ENCODE data around the gene FGF19.
A peak's percentile ranks its signal among the peaks of the same experiment; 100 is the strongest.

The FGF19 gene

DNA sequence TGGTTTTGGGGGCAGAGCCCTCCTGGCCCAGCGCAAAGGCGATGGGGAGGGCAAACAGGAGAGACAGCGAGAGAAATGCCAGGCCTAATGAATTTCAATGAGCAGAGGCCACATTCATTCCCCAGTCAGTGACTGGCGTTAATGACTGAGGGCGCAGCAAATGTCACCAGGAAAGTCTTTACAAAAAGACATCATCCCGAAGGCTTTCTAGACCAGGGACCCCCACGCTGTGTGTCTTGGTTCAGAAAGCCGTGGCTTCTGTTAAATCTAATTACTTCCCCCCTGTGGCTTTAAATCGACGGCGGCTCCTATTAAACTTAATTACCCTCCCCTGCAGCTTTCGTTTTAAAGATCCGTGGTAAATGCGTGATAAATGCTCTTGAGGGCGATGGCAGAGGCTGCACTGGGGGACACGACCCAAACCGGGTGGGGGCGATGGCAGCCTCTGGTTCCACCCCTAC, 1.6 kb upstream of the FGF19 start:
- peaks cover 66% of the 10 kb centered on the region for H3K27me3 ChIP-seq (ENCODE audit: control insufficient read depth, insufficient read depth, low read length, poor library complexity, severe bottlenecking)
- no peak overlapping the region for H3K4me3 ChIP-seq (ENCODE audit: insufficient read depth, low read depth, low read length)
- H3K27ac ChIP-seq (ENCODE audit: insufficient read depth, low read depth, low read length, poor library complexity, severe bottlenecking): peak overlapping the region; percentile 44
- H3K4me1 ChIP-seq (ENCODE audit: control insufficient read depth, insufficient read depth, low read length): peaks cover 28% of the 10 kb centered on the region
- 7 to 8% methylated on average over 16 to 18 of the region's 18 CpGs for WGBS, 2 experiments
- no peaks in the 10 kb centered on the region for H3K9me3 ChIP-seq (ENCODE audit: control insufficient read depth, low read length)
- no peaks in the 10 kb centered on the region for H3K36me3 ChIP-seq (ENCODE audit: control insufficient read depth, insufficient read depth, low read length)

DNA sequence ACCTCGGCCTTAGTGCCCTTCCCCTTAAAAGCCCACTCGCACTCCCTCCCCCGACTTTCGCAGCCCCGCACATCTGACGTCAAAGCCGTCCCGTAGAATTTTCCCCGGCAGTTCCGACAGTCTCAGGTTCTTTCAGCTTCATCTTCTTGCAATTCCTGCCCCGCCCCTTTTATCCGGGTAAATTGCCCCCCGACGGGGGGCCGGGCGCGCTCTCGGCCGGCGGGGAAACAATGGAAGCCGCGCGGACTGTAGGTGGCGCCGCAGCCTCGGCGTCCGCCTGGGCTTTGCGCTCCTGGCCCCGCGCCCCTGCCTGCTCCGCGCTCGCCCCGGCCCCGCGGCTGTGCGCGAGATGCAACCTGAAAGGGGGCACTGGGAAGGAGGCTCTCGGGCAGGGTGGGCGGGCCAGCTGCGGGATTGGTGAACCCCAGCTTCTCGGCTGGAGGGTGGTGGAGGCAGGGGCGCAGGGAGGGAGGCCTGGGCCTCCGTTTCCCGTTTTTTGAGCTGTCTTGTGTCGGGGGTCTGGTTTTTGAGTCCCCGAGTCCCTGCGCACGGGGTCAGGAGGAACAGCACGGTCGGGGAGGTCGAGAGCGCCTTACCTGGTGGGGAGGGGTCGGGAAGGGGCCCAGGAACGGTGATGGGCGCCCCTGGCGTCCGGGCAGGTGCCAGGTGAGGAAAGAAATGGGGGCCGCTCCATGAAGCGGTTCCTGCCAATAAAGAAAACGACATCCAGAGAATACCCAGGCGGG, 859 bp upstream of the FGF19 start:
- H3K9me3 ChIP-seq (ENCODE audit: control insufficient read depth, low read length): no peaks in the 10 kb centered on the region
- peaks cover 28% of the 10 kb centered on the region for H3K4me1 ChIP-seq (ENCODE audit: control insufficient read depth, insufficient read depth, low read length)
- peak overlapping the region; percentile 44 for H3K27ac ChIP-seq (ENCODE audit: insufficient read depth, low read depth, low read length, poor library complexity, severe bottlenecking)
- peak overlapping the region; percentile 38 for H3K4me3 ChIP-seq (ENCODE audit: insufficient read depth, low read depth, low read length)
- H3K27me3 ChIP-seq (ENCODE audit: control insufficient read depth, insufficient read depth, low read length, poor library complexity, severe bottlenecking): peaks cover 68% of the 10 kb centered on the region
- 2% methylated on average over 63 of the region's 63 CpGs for WGBS, 2 experiments
- H3K36me3 ChIP-seq (ENCODE audit: control insufficient read depth, insufficient read depth, low read length): no peaks in the 10 kb centered on the region

DNA sequence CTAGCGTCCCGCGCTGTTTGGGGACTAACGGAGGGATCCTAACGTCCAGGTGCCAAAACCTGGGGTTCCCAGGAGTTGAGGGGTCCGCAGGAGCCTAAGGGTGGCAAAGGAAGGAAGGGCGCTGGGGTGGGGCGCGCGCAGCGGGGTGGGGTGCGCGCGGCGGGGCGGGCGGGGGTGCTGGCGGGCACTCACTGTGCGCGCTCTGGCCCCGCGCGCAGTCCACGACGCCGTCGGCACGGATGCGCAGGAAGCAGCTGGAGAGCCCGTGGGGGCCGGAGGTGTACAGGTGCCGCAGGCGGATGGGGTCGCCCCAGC, 412 bp downstream of the FGF19 start:
- Histone ChIP-seq H3K4me3 (ENCODE audit: insufficient read depth, low read depth, low read length) (peak overlapping the region; percentile 38), H3K27me3 (ENCODE audit: control insufficient read depth, insufficient read depth, low read length, poor library complexity, severe bottlenecking) (peaks cover 68% of the 10 kb centered on the region), H3K36me3 (ENCODE audit: control insufficient read depth, insufficient read depth, low read length) (no peaks in the 10 kb centered on the region), H3K4me1 (ENCODE audit: control insufficient read depth, insufficient read depth, low read length) (peaks cover 28% of the 10 kb centered on the region), H3K9me3 (ENCODE audit: control insufficient read depth, low read length) (no peaks in the 10 kb centered on the region), H3K27ac (ENCODE audit: insufficient read depth, low read depth, low read length, poor library complexity, severe bottlenecking) (no peak overlapping the region)
- 1% methylated on average over 34 of the region's 34 CpGs for WGBS, 2 experiments

DNA sequence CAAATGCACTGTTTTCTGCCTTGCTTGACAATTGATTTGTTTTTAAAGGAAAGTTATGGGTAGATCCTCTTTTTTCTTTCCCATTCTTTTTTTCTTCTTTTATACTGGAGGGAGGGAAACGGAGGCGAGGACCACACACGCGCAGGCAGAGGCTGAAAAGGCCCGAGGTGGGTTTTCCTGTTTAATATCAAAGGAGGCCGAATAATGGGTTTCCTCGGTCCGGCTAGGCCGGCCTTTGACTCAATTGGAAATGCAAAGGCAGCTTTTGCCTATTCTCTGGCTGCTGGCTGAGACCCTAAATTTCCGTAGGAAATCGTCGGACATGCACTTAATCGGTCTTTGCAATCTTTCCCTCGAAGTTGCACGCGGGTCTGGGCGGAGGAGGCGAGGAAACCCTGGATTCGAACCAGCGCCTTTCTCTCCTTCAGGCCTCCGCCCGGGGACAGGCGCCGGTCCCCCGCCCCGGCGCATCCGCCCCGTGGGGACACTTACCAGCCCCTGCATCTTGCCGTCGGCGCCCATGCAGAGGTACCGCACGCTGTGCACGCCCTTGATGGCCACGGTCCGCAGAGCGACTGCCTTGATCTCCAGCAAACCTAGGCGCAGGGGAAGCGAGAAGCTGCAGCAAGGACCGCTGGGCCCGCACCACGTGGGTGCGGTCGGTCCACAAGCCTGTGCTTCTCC, 911 bp downstream of the FGF19 start:
- WGBS, 2 experiments: 1% methylated on average over 45 of the region's 45 CpGs
- peaks cover 28% of the 10 kb centered on the region for H3K4me1 ChIP-seq (ENCODE audit: control insufficient read depth, insufficient read depth, low read length)

DNA sequence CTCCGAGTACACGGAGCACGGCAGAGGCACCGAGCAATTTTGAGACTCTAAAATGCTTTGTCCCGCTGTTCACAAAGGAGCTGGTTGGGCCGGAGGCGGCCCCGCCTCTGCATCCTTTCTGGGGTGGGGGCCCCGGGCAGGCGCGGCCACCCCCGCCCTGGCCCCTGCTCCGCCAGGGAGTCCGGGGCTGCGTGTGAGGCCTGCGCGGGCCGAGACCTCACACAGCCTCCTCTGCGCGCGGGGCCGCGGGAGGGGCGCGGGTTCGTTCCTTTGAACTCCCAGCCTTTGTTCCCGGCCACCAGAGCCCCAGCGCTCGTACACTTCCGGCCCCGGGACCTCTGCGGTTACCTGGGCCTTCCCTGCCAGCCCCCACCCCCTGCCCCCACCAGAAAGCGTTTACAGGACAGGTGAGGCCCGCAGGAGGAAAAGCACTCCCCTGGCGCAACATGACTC, 1.6 kb downstream of the FGF19 start:
- 0 to 1% methylated on average over 35 of the region's 35 CpGs for WGBS, 2 experiments
- H3K36me3 ChIP-seq (ENCODE audit: control insufficient read depth, insufficient read depth, low read length): no peaks in the 10 kb centered on the region
- peaks cover 33% of the 10 kb centered on the region for H3K4me1 ChIP-seq (ENCODE audit: control insufficient read depth, insufficient read depth, low read length)
- H3K4me3 ChIP-seq (ENCODE audit: insufficient read depth, low read depth, low read length): peak overlapping the region; percentile 25
- peaks cover 68% of the 10 kb centered on the region for H3K27me3 ChIP-seq (ENCODE audit: control insufficient read depth, insufficient read depth, low read length, poor library complexity, severe bottlenecking)
- no peaks in the 10 kb centered on the region for H3K9me3 ChIP-seq (ENCODE audit: control insufficient read depth, low read length)
- no peak overlapping the region for H3K27ac ChIP-seq (ENCODE audit: insufficient read depth, low read depth, low read length, poor library complexity, severe bottlenecking)

More for the DNA sequence above, 911 bp downstream of the FGF19 start:
- Histone ChIP-seq H3K9me3 (ENCODE audit: control insufficient read depth, low read length) (no peaks in the 10 kb centered on the region), H3K27me3 (ENCODE audit: control insufficient read depth, insufficient read depth, low read length, poor library complexity, severe bottlenecking) (peaks cover 68% of the 10 kb centered on the region), H3K4me3 (ENCODE audit: insufficient read depth, low read depth, low read length) (no peak overlapping the region), H3K36me3 (ENCODE audit: control insufficient read depth, insufficient read depth, low read length) (no peaks in the 10 kb centered on the region), H3K27ac (ENCODE audit: insufficient read depth, low read depth, low read length, poor library complexity, severe bottlenecking) (no peak overlapping the region)

DNA sequence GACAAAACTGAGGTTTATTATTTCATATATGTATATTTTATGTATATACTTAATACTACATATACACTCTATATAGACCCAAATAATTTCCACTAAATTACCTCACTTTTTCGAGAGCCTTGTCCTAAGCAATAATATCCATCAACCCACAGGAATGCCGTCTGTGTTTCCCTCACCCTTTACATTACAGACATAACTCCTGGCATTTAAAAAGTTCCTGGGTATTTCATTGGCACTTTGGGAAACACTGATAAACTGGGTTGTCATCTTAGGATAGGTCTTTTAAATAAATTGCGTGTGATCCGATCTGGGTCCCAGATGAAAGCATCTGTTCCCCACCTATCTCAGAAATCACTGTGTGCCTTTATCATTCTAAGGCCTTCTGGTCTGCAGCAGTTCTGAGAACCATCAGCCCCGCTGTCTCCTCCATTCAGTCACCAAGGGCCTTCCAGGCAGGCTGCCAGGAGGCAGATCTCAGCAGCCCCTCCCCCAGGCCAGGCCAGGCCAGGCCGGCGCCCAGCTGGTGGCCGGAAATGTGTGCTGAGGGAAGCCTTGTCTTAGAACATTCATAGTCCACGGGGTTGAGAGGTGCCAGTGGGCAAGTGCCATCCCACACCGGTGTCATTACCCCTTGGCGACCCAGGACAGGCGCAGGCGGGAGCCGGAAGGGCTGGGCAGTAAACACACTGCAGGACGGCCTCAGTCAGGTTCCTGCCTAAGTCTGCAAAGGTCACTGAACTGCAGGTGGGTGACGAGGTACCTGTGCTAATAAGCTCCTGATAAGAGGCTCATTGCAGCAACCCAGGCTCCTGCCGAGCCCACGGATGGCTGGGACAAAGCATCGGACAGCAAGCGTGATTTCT, 3.3 kb downstream of the FGF19 start:
- Histone ChIP-seq H3K27me3 (ENCODE audit: control insufficient read depth, insufficient read depth, low read length, poor library complexity, severe bottlenecking) (peaks cover 54% of the 10 kb centered on the region), H3K4me3 (ENCODE audit: insufficient read depth, low read depth, low read length) (no peak overlapping the region), H3K9me3 (ENCODE audit: control insufficient read depth, low read length) (no peaks in the 10 kb centered on the region), H3K27ac (ENCODE audit: insufficient read depth, low read depth, low read length, poor library complexity, severe bottlenecking) (no peak overlapping the region), H3K36me3 (ENCODE audit: control insufficient read depth, insufficient read depth, low read length) (no peaks in the 10 kb centered on the region), H3K4me1 (ENCODE audit: control insufficient read depth, insufficient read depth, low read length) (peaks cover 30% of the 10 kb centered on the region)
- whole genome bisulfite sequencing, 2 experiments: 15% methylated on average over 20 of the region's 20 CpGs

DNA sequence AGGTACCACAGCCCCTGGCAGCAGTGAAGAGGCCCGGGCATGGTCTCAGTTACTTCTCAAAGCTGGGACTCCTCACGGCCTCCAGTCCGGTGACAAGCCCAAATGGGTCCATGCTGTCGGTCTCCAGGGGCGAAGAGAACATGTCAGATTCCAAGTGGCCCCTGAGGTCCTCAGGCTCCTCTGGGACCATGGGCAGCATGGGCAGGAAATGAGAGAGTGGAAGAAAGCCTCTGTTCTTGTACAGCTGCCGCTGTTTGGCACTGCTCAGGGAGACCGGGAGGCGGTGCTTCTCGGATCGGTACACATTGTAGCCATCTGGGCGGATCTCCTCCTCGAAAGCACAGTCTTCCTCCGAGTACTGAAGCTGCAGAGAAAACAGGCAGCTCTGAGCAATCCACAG, 4.6 kb downstream of the FGF19 start:
- H3K27ac ChIP-seq (ENCODE audit: insufficient read depth, low read depth, low read length, poor library complexity, severe bottlenecking): no peak overlapping the region
- H3K4me3 ChIP-seq (ENCODE audit: insufficient read depth, low read depth, low read length): no peak overlapping the region
- 92 to 95% methylated on average over 13 of the region's 13 CpGs for WGBS, 2 experiments
- peaks cover 41% of the 10 kb centered on the region for H3K27me3 ChIP-seq (ENCODE audit: control insufficient read depth, insufficient read depth, low read length, poor library complexity, severe bottlenecking)
- H3K9me3 ChIP-seq (ENCODE audit: control insufficient read depth, low read length): no peaks in the 10 kb centered on the region
- H3K36me3 ChIP-seq (ENCODE audit: control insufficient read depth, insufficient read depth, low read length): no peaks in the 10 kb centered on the region
- H3K4me1 ChIP-seq (ENCODE audit: control insufficient read depth, insufficient read depth, low read length): peaks cover 25% of the 10 kb centered on the region

DNA sequence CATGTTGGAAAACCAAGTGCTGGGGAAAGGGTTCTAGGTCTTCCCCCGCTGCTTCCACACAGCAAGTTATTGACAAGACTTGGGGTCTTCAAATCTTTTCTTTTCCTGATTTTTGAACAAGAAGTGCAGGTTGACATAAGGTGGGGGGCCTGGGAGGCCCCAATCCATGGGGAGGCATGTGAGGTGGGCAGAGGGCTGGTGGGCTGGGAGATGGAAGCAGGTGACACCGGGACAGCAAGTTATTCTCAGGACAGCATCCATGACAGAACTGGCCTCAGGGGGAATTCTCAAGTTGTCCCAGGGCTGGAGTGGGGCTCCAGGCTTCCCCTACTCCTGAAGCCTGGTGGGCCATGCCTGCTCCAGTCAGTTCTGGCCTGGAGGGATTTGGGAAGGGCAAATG, 5.5 kb downstream of the FGF19 start:
- Histone ChIP-seq H3K27me3 (ENCODE audit: control insufficient read depth, insufficient read depth, low read length, poor library complexity, severe bottlenecking) (peaks cover 32% of the 10 kb centered on the region), H3K4me3 (ENCODE audit: insufficient read depth, low read depth, low read length) (no peak overlapping the region), H3K4me1 (ENCODE audit: control insufficient read depth, insufficient read depth, low read length) (peaks cover 25% of the 10 kb centered on the region), H3K9me3 (ENCODE audit: control insufficient read depth, low read length) (no peaks in the 10 kb centered on the region), H3K36me3 (ENCODE audit: control insufficient read depth, insufficient read depth, low read length) (no peaks in the 10 kb centered on the region), H3K27ac (ENCODE audit: insufficient read depth, low read depth, low read length, poor library complexity, severe bottlenecking) (no peak overlapping the region)
- 96 to 98% methylated on average over 2 of the region's 2 CpGs for WGBS, 2 experiments

DNA sequence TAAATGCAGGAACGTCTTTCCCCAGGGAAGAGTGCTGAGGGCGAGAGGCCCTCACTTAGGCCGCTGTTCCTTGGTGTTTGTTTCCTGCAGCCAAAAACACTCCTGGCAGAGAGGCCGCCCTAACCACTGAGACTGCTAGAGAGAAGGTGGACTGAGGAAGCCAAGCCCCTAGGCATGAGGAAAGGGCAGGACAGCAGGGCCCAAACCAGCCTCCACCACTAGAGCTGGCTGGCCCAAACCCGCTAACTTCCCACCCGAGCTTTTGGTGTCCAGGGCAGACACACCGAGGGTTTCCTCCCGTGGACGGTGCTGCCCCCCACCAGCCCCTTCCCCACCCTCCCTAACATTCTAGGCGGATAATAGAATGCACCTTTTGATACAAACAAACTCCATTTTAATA, 6.0 kb downstream of the FGF19 start:
- no peak overlapping the region for H3K27ac ChIP-seq (ENCODE audit: insufficient read depth, low read depth, low read length, poor library complexity, severe bottlenecking)
- no peak overlapping the region for H3K4me3 ChIP-seq (ENCODE audit: insufficient read depth, low read depth, low read length)
- no peaks in the 10 kb centered on the region for H3K9me3 ChIP-seq (ENCODE audit: control insufficient read depth, low read length)
- peaks cover 27% of the 10 kb centered on the region for H3K27me3 ChIP-seq (ENCODE audit: control insufficient read depth, insufficient read depth, low read length, poor library complexity, severe bottlenecking)
- no peaks in the 10 kb centered on the region for H3K36me3 ChIP-seq (ENCODE audit: control insufficient read depth, insufficient read depth, low read length)
- WGBS, 2 experiments: 88 to 93% methylated on average over 9 to 10 of the region's 10 CpGs
- H3K4me1 ChIP-seq (ENCODE audit: control insufficient read depth, insufficient read depth, low read length): peaks cover 25% of the 10 kb centered on the region

DNA sequence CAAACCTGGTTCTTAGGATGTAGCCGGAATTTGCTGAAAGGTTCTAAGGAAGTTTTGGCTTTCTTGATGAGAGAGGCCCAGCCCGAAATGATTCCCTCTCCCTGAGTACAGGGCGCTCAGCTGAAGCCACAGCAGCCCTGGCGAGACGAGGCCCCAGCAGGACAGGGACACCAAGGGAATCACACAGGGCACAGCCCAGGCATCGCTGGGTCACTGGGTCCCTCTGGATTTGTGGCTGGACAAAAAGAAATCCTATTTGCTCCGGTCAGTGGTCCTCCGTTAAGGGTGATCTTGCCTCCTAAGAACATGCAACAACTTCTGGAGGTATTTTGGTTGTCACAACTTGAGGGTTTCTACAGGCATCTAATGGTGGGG, 6.4 kb downstream of the FGF19 start:
- 88 to 91% methylated on average over 8 of the region's 8 CpGs for WGBS, 2 experiments
- no peak overlapping the region for H3K4me3 ChIP-seq (ENCODE audit: insufficient read depth, low read depth, low read length)
- no peaks in the 10 kb centered on the region for H3K9me3 ChIP-seq (ENCODE audit: control insufficient read depth, low read length)
- peaks cover 23% of the 10 kb centered on the region for H3K27me3 ChIP-seq (ENCODE audit: control insufficient read depth, insufficient read depth, low read length, poor library complexity, severe bottlenecking)
- H3K27ac ChIP-seq (ENCODE audit: insufficient read depth, low read depth, low read length, poor library complexity, severe bottlenecking): no peak overlapping the region
- peaks cover 25% of the 10 kb centered on the region for H3K4me1 ChIP-seq (ENCODE audit: control insufficient read depth, insufficient read depth, low read length)
- H3K36me3 ChIP-seq (ENCODE audit: control insufficient read depth, insufficient read depth, low read length): no peaks in the 10 kb centered on the region

Measured in ectodermal cell (in vitro differentiated cells).